Heart left ventricle (tissue), 13 donors: ENCODE results near the gene NKX2-4.

ENCODE experiments used
- POLR2A ChIP-seq, 2 donors: fragments of 450-650 bp; IDR thresholded peaks; one replicate each; pipeline ENCODE4 v1.6.1; 2017; ENCODE audit warnings: antibody characterized with exemption in 2 of 2, mild to moderate bottlenecking in 2 of 2, moderate library complexity in 2 of 2
- TF ChIP-seq, protein P1 (sequence below), 12 donors: fragments of 200-600 bp; sonication (generic) in 4 of 12; IDR thresholded peaks; one replicate each; pipeline versions ENCODE4 v1.5.0 to v1.8.0; 2018 to 2022; ENCODE audit warnings: antibody characterized with exemption in 12 of 12, mild to moderate bottlenecking in 5 of 12
- donor health status: ischemic (EF 13 %, LVEDD 7.1; RV severe dilation, severe dysfunction).
- donor health status: DM: no; HTN: yes; CAD: no.
- donor health status: DM: no; HTN: no; CAD: no.
- donor health status: ischemic (EF 25% LVEDD 6.9; RV normal size, moderate dysfunction).
- donor health status: ischemic (EF 25% LVEDD 5.7; RV mildly dilated, moderate dysfunction).
- donor health status: ischemic (EF 35%, LVEDD 5.7; RV mildly dilated, moderate dysfunction).
- donor health status: nonischemic (EF 11% LVEDD 7.7; RV severe dilation, severe dysfunction).
- donor health status: DM: yes; HTN: yes; CAD: no.
- donor health status: PGD.
- donor health status: ischemic (EF 29% LVEDD 5.4; RV normal size, mild dysfunction).
- donor health status: nonischemic (EF 23%, LVEDD 6.1; RV moderate dilation, normal function).

DNA sequence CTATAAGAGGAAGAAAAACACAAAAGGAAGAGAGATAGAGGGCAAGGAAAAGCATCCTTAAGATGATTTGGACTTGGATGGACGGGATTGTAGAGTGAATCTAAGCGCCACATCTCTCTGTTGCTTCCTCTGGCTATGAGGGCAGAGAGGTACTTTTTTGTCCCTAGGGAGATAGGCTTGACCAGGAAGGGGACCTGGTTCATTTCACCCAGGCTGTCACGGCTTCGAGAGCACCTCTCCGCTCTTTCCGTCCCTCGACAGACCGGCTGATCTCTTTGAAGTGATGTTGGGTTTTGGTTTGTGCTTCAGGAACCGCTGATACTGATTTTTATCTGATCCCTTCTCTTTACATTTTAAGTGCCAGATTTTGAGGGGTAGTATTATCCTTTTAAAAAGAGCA lies 19.6 kb downstream of the NKX2-4 start:
- TF ChIP-seq, protein P1, sequence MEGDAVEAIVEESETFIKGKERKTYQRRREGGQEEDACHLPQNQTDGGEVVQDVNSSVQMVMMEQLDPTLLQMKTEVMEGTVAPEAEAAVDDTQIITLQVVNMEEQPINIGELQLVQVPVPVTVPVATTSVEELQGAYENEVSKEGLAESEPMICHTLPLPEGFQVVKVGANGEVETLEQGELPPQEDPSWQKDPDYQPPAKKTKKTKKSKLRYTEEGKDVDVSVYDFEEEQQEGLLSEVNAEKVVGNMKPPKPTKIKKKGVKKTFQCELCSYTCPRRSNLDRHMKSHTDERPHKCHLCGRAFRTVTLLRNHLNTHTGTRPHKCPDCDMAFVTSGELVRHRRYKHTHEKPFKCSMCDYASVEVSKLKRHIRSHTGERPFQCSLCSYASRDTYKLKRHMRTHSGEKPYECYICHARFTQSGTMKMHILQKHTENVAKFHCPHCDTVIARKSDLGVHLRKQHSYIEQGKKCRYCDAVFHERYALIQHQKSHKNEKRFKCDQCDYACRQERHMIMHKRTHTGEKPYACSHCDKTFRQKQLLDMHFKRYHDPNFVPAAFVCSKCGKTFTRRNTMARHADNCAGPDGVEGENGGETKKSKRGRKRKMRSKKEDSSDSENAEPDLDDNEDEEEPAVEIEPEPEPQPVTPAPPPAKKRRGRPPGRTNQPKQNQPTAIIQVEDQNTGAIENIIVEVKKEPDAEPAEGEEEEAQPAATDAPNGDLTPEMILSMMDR (IDR thresholded peaks at IDR 0.05), result no peak
- no peak for TF ChIP-seq POLR2A (IDR thresholded peaks at IDR 0.05)
